Mucosa of rectum (tissue), 2 donors: Measurements from ENCODE around the gene CDPF1.

Experiments
- H3K27ac ChIP-seq, 2 donors: one replicate each; pipeline ENCODE4 v1.7.0; 2013; ENCODE audit warnings: inconsistent platforms in 2 of 2, low read depth in 2 of 2, low read length in 2 of 2
- H3K27me3 ChIP-seq, 2 donors: one replicate each; pipeline ENCODE4 v1.7.0; 2013; ENCODE audit warnings: low read length in 2 of 2; ENCODE audit not compliant: control insufficient read depth in 2 of 2, insufficient read depth in 2 of 2
- H3K36me3 ChIP-seq, 2 donors: one replicate each; pipeline ENCODE4 v1.7.0; 2013; ENCODE audit warnings: low read length in 2 of 2; ENCODE audit not compliant: control insufficient read depth in 2 of 2, insufficient read depth in 2 of 2
- H3K4me1 ChIP-seq, 2 donors: one replicate each; pipeline ENCODE4 v1.7.0; 2013; ENCODE audit warnings: low read length in 2 of 2, mild to moderate bottlenecking in 1 of 2; ENCODE audit not compliant: control insufficient read depth in 2 of 2, insufficient read depth in 2 of 2
- H3K4me3 ChIP-seq, 2 donors: one replicate each; pipeline ENCODE4 v1.7.0; 2013; ENCODE audit warnings: low read length in 2 of 2
- H3K9ac ChIP-seq, 2 donors: one replicate each; pipeline ENCODE4 v1.7.0; 2013; ENCODE audit warnings: low read length in 2 of 2, low read depth in 1 of 2, mild to moderate bottlenecking in 1 of 2
- H3K9me3 ChIP-seq, 2 donors: one replicate each; pipeline ENCODE4 v1.7.0; 2013; ENCODE audit warnings: low read length in 2 of 2; ENCODE audit not compliant: control insufficient read depth in 2 of 2
- donor health status: healthy.
- donor health status: Normal muscosa, but diverticular disease.

CDPF1 gene

DNA sequence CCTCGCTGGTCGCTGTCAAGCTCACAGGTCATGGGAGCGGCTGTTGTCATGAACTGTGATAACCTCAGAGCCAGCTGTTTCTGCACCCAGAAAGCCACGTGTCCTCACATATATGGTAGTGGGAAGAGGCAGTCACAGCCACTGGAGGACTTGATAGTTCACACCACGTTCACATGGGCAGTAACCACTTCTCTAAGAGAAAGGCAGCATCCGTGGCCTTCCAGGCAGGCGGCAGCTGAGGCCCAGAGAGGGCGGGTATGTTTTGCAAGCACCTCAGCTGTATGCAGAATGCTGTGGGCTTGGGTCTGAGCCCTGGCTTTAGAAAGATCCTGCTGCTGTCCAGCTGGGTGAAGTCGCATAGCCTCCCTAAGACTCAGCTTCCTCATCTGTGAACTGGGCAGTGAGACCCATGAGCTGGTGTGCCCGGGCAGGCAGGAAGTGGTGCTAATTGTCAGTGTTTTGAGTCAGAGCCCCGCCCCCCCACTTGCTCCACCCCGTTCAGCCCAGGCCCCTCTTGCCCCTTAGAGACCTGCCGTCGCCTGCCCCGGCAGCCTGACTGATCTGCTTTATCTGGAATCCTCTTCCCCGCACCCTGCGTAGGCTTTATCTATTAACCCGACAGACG, 31.0 kb upstream of the CDPF1 start:
- H3K27ac ChIP-seq, result peak overlapping the region in 1 of 2 donors; percentile 32
- no peaks in the 10 kb centered on the region for H3K9me3 ChIP-seq
- H3K4me3 ChIP-seq, result no peak overlapping the region
- H3K27me3 ChIP-seq, result no peaks in the 10 kb centered on the region
- no peaks in the 10 kb centered on the region for H3K4me1 ChIP-seq
- H3K9ac ChIP-seq, result no peak overlapping the region
- peaks cover 72 to 82% of the 10 kb centered on the region in 2 donors for H3K36me3 ChIP-seq

- H3K27ac ChIP-seq, result peak overlapping the region in 1 of 2 donors; percentile 40
- H3K9me3 ChIP-seq, result no peaks in the 10 kb centered on the region
- H3K36me3 ChIP-seq, result peaks cover 80 to 88% of the 10 kb centered on the region in 2 donors
- no peak overlapping the region for H3K9ac ChIP-seq
- H3K4me1 ChIP-seq, result no peaks in the 10 kb centered on the region
- no peak overlapping the region for H3K4me3 ChIP-seq
- H3K27me3 ChIP-seq, result no peaks in the 10 kb centered on the region
Measured at GRCh38 chr22:46280063-46280817, 30.1 kb upstream of the CDPF1 start.

- H3K4me3 ChIP-seq, result no peak overlapping the region
- H3K9ac ChIP-seq, result no peak overlapping the region
- H3K9me3 ChIP-seq, result no peaks in the 10 kb centered on the region
- peaks cover 77 to 85% of the 10 kb centered on the region in 2 donors for H3K36me3 ChIP-seq
- H3K4me1 ChIP-seq, result no peaks in the 10 kb centered on the region
- H3K27me3 ChIP-seq, result no peaks in the 10 kb centered on the region
- H3K27ac ChIP-seq, result no peak overlapping the region
Measured at GRCh38 chr22:46278656-46279645, 28.9 kb upstream of the CDPF1 start.

DNA sequence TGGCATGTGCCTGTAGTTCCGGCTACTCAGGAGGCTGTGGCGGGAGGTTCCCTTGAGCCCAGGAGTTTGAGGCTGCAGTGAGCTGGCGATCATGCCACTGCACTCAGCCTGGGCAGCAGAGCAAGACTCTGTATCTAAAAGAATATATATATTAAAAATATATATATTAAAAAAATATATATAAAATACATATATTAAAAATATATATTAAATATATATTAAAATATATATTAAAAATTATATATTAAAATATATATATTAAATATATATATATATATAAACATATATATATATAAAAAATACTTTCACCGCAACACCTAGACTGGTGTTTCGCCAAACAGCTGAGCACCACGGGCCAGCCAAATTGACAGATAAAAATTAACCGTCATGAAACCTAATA, 26.5 kb upstream of the CDPF1 start:
- Histone ChIP-seq H3K9ac (no peak overlapping the region), H3K36me3 (peaks cover 78 to 86% of the 10 kb centered on the region in 2 donors), H3K27me3 (no peaks in the 10 kb centered on the region), H3K4me1 (no peaks in the 10 kb centered on the region), H3K27ac (no peak overlapping the region), H3K4me3 (no peak overlapping the region), H3K9me3 (no peaks in the 10 kb centered on the region)

DNA sequence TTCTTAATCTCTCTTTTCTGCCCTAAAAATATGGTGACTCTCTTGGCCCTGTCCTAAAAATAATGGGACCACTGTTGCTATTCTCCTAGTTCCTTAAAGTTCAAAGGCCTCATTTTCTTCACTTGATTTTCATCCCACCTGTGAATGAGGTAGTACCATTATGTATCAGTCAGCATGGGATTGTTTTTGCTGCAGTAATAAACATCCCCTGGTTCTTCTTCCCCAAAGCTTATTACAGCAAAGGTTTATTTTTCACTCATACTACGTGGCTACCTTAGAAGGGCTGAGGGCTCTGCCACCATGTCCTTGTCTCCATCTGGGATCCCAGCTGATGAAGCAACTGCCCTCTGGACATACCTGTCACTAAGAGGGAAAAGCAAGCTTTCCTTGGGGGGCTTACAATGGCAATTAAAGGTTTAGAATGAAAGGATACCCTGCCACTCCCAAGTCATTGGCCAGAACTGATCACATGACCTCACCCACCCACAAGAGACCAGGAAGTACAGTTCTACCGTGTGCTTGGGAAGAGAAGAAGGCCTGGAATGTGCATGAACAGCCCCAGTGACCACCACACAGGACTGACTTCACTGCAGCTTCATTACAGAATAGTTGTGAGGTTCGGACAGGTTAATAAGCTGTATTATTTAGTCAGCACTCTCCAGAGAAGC, 25.5 kb upstream of the CDPF1 start:
- Histone ChIP-seq H3K27me3 (no peaks in the 10 kb centered on the region), H3K9ac (no peak overlapping the region), H3K36me3 (peaks cover 68 to 77% of the 10 kb centered on the region in 2 donors), H3K27ac (no peak overlapping the region), H3K4me3 (no peak overlapping the region), H3K4me1 (no peaks in the 10 kb centered on the region), H3K9me3 (no peaks in the 10 kb centered on the region)

GRCh38 chr22:46274381-46274780, 24.3 kb upstream of the CDPF1 start:
- H3K27me3 ChIP-seq, result no peaks in the 10 kb centered on the region
- peaks cover 0 to 6% of the 10 kb centered on the region in 2 donors for H3K4me1 ChIP-seq
- H3K27ac ChIP-seq, result no peak overlapping the region
- peaks cover 56 to 68% of the 10 kb centered on the region in 2 donors for H3K36me3 ChIP-seq
- no peak overlapping the region for H3K9ac ChIP-seq
- no peak overlapping the region for H3K4me3 ChIP-seq
- no peaks in the 10 kb centered on the region for H3K9me3 ChIP-seq

- peaks cover 48 to 63% of the 10 kb centered on the region in 2 donors for H3K36me3 ChIP-seq
Measured at GRCh38 chr22:46273432-46274148, 23.5 kb upstream of the CDPF1 start.

DNA sequence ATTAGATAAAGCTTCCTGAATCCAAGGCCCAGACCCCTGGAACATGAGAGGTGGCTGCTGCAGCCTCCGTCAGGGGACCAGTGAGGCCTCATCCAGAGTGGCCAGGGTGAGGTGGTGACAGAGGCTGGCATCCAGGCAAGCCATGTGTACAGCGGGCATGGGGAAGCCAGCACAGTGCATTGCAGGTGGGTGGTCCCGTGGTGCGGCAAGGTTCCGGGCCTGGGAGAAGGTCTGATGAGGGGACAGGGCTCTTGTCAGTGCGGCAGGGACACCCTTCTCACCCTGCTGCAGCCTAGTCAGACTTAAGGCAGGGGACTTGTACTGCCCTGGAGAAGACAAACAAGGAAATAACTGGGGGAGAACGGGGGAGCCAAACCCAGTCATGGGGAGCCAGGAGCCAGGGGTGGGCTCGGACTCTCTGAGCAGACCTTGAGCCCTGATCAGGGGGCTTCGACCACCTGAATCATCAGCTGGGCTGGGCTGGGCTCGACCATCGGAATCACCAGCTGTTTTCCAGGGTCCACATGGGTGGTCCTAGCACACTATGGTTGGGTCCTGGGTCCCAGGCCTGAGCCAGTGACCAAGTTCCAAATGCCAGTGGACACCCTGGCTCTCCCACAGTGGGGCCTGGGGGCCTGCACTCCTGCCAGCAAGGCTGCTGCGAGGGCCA, 22.8 kb upstream of the CDPF1 start:
- Histone ChIP-seq H3K27me3 (no peaks in the 10 kb centered on the region), H3K9ac (no peak overlapping the region), H3K4me3 (no peak overlapping the region), H3K9me3 (no peaks in the 10 kb centered on the region), H3K4me1 (peaks cover 7 to 14% of the 10 kb centered on the region in 2 donors), H3K27ac (no peak overlapping the region), H3K36me3 (peaks cover 42 to 56% of the 10 kb centered on the region in 2 donors)

More at GRCh38 chr22:46273432-46274148, 23.5 kb upstream of the CDPF1 start:
- no peak overlapping the region for H3K27ac ChIP-seq
- H3K4me1 ChIP-seq, result peaks cover 4 to 12% of the 10 kb centered on the region in 2 donors
- no peaks in the 10 kb centered on the region for H3K9me3 ChIP-seq
- H3K4me3 ChIP-seq, result no peak overlapping the region
- H3K27me3 ChIP-seq, result no peaks in the 10 kb centered on the region
- no peak overlapping the region for H3K9ac ChIP-seq

DNA sequence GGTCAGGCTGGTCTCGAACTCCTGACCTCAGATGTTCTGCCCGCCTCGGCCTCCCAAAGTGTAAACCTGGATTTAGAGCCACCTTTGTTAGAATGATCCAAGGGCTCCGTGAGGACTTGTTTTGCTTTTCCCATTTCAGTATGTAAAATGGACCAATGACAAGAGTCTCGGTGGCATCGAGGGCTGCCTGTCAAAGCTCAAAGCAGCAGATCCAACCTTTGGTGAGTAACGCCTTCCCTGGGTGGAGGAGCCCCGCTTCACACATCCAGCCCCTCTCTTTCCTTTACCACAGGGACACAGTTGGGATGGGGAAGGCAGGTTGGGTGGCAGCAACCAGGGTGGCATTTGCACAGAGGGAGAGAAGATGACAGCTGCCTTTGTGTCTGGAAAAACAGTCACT, 22.1 kb upstream of the CDPF1 start:
- H3K36me3 ChIP-seq, result peaks cover 38 to 52% of the 10 kb centered on the region in 2 donors

More for the DNA sequence above, 22.1 kb upstream of the CDPF1 start:
- Histone ChIP-seq H3K9me3 (no peaks in the 10 kb centered on the region), H3K9ac (no peak overlapping the region), H3K4me1 (peaks cover 10 to 17% of the 10 kb centered on the region in 2 donors), H3K27ac (no peak overlapping the region), H3K27me3 (no peaks in the 10 kb centered on the region), H3K4me3 (no peak overlapping the region)
